NOMO-1 treated with DMSO at 0.1 percent for 48 hours (cell line): Measurements from ENCODE around the gene PGGT1B.

Source experiments
- DNase-seq: peaks from one replicate; lab custom pipeline; 2025; ENCODE audit not compliant: unreplicated experiment; lab: John Stamatoyannopoulos, UW

PGGT1B gene

DNA sequence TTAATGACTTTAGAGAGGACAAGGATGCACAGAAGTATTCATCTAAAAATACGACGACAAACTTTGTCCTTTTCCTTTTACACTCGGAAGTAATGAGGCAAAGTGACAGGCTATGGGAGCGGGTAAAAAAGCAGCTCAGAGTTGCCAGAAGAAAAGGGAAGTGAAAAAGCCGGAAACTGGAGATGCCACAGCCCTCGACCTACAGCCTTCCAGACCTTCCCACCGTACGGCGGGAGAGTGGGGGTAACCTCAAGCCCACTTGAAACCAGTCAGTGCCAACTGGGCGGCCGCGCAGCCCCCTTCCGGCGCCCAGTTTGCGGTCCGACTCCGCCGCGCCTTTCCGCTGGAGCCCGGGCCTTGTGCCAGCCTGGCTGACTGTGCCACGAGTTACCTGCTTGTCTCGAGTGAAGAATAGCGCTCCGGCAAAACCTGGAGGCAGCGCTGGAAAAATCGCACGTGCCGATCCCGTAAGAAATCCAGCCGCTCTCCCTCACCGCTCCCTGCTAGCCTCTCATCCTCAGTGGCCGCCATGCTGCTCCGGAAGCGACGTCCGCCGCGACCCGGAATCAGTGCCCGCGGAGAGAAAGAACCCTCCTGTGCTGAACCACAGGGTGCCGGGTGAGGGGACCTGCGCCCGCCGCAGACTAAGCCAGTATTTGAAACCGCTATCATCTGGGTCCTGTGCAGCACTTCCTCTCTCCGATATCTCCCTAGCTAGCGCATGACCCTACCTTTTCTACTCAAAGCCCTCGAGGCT is at the start of gene PGGT1B:
TSS of gene PGGT1B (minus strand) at position 557 of the 757 bp plus-strand sequence. CDS start at position 531, 26 bp downstream.
- peak; percentile 84 for DNase-seq

DNA sequence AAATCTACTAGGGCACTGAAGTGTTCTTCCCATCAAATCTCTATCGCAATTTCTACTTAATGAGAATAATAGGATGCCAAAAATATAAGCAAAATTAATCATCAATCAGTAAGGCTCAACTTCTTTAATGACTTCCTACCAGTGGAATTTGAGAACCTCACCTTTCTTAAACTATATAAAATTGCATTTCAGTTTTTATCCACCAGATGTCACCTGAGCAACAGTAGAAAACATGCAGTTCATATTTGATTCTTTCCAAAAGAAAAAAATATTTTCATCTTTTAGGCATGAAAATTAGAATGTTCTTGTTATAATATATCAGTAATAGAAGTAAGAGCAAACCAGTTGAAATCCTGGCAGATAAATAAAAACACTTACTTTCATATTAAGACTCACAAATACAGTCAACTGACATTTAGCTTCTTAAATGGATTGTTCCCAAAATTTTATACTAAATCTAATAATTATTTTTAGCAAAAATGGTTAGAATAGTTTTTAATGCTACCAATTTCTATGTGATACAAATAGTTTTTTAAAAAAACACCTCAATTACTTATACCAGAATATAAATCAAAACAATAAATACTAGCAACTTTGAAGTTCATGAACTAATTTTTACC is 47.2 kb upstream of the PGGT1B start:
- DNase-seq = peak; percentile 30

DNA sequence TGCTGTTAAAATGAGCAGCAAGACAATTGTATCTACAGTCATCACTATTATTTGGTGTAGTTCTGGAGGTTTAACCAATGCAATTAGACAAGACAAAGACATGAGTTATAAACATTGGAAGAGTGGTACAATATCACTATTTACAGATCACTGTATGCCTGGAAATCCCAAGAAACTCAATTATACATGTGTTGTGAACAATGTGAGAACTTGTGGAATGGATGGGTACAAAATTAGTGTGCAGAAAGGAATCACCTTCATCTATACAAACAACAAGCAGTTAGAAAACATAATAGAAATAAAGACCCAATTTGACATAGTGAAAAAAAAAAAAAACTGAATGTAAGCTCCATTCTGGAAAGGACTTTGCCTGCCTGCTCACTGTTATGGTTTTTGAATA is 46.1 kb upstream of the PGGT1B start:
- DNase-seq = no peak

DNA sequence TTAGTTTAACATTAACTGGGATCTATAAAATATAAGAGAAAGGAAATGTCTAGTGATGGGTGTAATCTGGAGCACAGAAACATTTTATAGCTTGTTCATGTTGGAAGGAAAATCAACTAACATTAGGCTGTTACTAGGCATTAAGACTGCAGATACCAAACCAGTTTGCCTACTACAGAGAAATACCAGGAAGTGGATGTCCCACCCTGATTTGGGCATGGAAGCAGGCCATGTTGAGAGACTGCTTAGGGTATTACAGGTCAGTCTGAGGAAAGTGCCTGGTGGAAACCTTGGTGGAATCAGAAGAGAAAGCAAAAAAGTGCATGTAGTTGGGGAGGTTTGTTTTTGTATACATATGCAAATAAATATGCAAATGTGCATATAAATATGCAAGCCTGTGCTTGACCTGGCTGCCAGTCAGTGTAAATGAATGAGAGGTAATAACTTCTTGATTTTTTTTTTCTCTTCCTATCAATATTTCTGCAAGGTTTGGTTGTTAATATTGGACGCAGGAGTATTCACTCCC is 43.4 kb upstream of the PGGT1B start:
- DNase-seq = no peak

DNA sequence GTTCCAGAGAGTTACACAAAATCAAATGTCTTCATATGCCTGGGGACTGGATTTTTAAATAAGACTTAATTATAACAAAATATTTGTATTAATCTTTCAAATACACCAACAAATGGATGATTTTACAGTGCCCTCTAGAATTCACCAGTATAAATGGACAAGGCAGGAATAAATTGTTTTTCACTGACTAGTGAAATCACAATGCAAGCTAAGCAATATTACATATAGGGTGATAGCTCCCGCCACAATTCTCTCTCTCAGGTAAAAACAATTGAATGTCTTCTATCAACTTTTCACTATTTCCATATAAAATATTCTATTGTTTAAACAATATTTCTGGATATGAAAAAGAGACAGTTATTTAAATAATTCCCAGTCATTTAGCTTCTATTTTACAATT is 41.8 kb upstream of the PGGT1B start:
- no peak for DNase-seq

DNA sequence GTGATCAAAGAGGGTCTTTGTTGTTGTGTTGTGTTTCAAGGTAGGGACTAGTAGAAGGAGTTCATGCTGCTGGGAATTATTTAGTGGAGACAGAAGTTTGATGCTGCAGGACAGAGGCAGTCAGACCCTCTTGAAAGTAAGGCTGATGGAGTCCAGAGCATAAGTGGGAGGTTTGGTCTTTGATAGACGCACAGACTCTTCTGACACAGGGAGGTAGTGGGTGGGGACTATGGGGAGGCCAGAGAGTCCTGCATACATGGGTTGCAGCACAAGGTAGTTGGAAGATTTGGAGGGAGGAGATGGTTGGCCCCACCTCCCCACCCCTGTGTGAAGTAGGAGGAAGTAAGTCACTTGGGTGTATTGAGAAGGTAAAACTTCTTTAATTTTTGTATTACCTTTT is 36.1 kb upstream of the PGGT1B start:
- DNase-seq = no peak

DNA sequence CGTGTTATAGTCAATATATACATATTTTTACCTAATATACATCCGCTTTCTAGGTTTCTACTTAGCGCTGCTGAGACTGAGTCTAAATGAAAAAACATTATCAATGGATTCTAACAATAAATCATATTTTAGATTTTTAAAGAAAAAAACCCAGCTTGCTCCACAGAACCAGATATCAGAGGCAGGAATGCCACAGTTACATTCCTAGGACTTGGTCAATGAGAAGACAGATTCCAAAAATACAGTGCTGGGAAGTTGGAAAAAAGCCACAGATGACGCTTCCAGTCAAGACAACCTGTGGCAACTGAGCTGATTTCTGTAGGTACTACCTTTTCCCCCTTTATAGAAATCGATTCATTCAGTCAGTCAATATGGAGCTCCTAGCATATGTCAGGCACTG is 34.4 kb upstream of the PGGT1B start:
- DNase-seq = no peak

DNA sequence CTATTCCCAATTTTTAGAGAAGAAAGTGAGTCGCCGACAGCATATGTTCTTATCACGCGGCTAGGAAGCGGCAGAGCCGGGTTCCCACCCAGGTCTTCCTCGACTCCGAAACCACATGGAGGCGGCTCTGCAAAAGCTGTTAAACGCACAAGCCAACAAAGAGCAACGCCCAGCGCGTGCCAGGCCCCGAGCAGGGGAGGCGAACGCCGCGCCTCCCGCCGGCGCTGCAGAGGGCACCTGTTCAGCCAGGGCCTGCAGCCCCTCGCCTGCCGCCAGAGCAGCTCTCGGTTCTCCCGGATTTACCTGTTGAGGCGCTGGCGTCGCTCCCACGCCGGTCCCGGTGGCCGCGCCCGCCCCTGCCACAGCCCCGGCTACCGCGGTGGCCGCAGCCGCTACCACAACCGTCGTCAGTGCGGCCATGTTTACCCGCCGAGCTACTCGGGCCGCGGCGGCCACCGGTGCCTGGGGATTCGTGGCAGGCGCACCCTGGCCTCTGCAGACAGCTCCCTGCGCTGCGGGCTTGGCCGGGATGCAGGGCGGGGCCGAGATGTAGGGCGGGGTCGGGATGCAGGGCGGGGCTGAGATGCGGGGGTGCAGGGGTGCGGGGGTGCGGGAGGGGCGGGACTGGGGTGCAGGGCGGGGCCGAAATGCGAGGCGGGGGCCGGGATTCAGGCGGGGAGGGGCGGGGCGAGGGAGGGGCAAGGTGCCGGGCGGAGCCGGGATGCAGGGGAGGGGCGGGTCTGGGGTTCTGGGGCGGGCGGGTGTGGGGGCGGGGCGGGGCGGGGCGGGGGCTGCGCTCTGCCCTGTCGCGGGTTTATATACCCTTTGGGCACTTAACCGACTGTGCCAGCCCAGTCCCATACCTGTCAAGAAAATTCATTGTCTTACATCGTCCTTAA is 33.7 kb upstream of the PGGT1B start, which contains the start of gene CCDC112:
TSS of gene CCDC112 (minus strand) at position 531 of the 899 bp plus-strand sequence. CDS start at position 420, 111 bp downstream.
- peak; percentile 44 for DNase-seq

DNA sequence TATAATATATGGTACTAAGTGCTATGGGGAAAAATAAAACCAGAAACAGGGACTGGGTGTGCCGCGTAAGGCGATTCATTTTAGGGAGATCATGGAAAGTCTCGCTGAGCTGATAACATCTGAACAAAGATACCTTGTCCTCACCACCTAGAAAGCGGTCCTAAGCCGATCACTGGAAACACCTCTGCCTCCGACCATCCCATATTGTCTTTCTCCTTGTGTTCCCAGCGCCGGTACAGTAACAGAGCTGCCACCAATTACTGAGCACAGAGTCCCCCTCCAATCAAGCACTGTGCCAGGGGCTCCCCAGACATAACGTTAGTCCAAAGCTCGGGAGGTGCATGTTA is 33.1 kb upstream of the PGGT1B start:
- no peak for DNase-seq

DNA sequence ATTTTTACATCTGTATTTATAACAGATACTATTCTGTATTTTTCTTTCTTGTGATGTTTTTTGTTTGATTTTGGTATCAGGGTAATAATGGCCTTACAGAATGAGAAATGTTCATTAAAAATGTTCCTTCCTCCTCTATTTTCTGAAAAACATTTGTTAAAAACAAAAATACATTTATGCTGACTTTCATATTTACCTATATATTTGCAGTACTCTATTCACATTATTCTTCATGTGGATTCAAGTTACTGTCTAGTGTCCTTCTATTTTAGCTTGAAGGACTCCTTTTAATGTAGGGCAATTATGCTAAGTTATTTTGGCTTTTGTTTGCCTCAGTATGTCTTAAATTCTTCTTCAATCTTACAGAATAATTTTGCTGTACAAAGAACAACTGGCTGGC is 28.7 kb upstream of the PGGT1B start:
- no peak for DNase-seq

DNA sequence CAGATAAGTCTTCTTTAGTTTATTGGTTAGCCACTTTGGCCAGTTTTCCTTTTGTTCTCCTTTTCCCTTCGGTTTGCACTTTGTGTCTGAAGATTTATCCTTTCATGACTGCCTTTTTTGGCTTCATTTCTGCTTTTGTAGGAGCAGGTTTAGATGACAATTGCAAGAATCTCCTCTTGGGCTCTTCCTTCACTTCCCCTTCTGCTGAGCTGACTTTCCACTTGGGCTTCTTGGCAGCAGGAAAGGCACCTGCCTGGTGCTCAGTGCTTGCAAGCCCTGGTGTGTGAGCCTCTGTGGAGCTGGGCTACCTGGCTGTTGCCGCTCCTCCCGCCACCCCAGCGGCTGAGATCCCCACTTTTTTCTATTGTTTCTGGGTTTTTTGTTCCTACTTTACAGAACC is 26.4 kb upstream of the PGGT1B start:
- DNase-seq = peak; percentile 59

DNA sequence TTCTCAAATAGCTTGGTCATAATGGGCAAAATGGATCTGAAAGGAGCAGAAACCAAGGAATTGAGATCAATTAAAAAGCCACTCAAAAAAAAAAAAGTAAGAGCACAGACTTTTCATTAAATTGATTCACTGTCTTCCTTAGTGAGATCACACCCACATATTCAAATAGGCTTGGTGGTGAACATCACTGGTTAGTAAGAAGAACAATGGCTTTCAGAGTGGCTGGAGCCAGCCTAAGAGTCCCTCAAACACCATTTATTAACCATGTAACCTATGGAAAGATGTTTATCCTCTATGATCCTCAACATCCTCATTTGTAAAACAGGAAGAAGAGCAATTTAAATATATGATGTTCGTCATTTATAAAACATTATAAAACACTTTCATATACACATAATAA is 21.3 kb upstream of the PGGT1B start:
- DNase-seq = no peak

DNA sequence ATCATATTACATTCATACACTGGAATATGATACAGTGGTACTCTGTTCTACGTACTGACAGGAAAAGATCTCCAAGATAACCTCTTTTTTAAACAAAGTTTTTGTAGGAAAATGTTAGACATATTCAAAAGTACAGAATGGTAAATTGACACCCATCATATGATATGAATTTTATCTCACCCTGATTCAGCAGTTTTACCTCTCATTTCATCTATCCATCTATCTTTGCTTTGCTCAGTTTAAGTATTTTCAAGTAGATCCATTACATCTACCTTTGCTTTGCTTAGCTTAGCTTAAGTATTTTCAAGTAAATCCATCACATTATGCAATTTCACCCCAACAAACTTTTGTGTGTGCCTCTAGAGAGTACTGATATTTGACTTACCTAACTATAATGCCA is 19.5 kb upstream of the PGGT1B start:
- no peak for DNase-seq

DNA sequence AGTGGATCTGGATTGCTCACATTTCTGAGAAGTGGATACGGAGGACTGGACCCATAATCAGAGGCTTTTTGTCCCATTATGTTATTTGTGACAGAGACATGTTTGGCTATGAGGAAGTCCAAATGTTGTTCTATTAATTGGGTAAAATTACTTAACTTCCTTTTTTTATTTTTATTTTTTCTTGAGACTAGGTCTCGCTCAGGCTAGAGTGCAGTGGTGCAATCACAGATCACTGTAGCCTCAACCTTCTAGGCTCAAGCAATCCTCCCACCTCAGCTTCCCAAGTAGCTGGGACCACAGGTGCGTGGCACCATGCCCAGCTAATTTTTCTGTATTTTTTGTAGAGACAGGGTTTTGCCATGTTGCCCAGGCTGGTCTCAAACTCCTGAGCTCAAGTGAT is 11.9 kb upstream of the PGGT1B start:
- DNase-seq = peak; percentile 92

DNA sequence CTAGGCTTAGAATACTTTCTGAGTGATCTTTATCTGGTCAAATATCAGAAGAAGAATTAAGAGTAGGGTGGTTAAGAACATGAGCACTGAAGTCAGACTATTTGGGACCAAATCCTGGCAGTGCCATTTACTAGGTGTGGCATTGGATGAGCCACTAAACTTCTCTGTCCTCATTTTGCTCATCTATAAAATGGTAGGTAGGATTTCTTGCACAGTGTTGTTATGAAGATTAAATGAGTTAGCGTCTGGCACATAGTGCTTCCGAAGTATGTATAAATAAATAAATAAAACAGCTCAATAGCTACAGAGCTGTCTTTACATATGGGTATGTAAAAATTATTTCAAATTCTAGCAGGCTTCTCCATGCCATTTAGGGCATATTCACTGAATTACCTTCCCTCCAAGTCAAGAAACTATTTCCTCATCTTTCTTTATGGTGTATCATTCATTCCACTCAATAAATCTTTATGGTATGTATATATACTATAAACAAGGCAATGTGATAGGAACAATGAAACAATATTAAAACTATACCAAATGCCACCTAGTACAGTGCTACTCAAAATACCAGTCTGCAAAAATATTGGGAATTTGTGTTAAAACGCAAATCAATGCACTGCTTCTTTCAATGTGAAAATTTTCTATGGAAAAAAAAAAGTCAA is 9.8 kb upstream of the PGGT1B start:
- no peak for DNase-seq

DNA sequence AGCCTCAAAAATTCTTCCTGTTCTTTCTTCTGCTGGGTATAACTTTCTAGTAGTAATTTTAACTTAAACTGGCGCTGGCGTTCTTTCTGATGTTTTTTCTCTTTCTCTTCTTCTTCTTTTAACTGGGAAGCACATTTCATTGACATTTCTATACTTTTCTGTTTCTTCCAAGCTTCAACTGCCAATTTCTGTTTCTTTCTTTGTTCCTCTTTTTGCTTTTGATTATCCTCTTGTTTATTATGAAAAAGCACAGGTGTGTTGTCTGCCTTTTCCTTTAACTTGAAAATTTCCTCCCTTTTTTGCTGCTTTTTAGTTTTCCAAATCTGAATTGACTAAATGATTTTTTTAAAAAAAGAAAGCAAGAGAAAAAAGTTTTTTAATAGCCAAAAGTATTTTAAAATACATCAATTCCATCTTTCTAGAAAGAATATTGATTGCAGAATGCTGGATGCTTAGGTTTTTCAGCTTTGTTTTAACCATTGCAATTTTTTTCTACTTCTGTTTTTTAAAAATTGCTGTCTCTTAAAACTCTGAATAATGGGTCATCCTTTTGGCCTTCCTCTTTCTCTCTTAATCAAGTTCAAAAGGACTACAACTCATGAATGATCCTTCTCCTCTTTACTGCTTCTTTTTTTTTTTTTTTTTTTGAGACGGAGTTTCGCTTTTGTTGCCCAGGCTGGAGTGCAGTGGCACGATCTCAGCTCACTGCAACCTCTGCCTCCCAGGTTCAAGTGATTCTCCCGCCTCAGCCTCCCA is 8.8 kb upstream of the PGGT1B start:
- peak; percentile 76 for DNase-seq

DNA sequence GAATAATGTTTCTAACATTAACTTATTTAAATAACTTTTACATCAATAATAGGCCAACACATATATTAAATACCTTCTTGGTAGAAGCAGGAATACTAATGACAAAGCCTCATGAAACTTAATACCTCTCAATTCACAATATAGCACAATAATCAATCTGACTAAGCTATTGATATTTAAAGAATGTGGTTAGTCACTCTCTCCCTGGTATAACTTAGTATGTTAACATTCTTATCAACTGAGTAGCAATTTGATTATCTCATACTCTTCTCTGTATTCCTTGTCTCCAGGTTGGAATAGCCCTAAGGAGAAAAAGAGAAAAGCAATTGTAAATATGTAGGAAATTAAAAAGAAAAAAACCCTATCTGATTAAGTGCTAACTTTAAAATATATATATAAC is 4.9 kb upstream of the PGGT1B start:
- no peak for DNase-seq

DNA sequence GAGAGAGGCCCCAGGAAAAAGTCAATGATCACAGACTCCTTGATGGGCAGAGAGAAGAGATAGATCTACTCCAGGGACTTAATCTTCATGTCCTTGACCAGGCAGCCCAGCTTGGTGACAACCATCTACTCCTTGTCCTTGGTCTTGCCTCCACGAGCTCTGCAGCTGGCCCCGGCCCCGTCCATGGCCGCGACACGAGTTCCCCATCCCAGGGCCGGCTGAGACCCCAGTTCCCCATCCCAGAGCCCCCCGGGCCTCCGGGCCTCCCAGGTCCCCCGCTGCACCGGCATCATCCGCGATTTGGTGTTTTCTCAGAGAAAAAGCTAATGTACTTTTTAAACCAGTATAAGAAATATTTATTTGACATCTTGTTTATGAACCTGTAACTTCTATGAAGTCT is 2.5 kb upstream of the PGGT1B start:
- DNase-seq = no peak

DNA sequence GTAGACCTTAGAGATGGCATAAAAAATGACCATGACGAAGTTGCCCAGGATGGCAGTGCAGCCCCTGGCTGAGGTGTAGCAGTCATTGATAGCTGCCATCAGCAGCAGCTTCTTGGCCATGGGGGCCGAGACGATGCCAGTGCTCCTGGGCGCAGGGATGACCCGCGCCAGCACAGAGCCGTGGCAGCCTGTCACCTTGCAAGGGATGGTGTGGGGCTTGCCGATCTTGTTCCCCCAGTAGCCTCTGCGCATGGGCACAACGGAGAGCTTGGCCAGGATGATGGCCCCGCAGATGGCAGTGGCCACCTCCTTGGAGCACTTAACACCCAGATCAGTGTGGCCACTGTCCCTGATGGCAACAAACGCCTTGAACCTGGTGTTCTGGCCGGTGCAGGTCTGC is 2.1 kb upstream of the PGGT1B start:
- DNase-seq = no peak

DNA sequence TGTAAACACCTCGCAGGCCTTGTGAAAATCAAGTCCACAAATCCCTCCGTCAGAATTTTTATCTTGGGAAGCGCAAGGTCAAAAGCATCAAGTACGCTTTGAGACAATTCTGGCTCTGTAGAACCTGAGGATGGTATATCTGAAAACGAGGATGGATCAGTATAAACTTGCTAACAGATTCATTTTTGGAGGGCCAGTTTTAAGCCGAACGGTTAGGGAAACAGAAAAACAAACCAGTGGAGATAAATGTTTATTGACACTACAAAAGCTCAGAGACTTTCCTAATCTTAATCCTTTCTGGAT is 352 bp upstream of the PGGT1B start:
- DNase-seq = no peak

DNA sequence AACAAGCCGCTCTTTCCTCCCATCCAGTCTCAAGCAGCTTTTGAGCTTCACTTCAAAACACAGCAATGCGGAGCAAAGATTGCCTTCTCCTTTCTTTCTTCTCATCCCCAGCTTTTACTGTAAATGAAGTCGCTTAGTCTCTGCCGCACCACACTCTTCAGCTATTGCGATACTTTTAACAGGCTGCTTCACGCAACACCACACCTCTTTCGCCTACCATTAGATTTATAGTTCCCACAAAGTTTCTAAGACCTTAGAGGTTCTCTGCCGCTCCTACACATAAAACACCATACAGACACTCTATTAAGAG is 711 bp downstream of the PGGT1B start:
- DNase-seq = peak; percentile 80
